ENCODE measurements around the gene DCBLD2. TPM values are rescaled to one million over a fixed set of nuclear protein-coding genes. Genes with fewer than 3 reads are reported as not detected.

Gene DCBLD2
- total RNA-seq, 1 donor from 2014 or later, result 553 TPM

- no peak for TF ChIP-seq CTCF (IDR thresholded peaks at IDR 0.05; ENCODE audit: insufficient read depth, low read length, poor library complexity, severe bottlenecking)
- DNase-seq (ENCODE audit: low read depth), result no peak
- Histone ChIP-seq H3K36me3 (ENCODE audit: control insufficient read depth, insufficient read depth, low read length) (no peaks in the 10 kb centered on the region), H3K4me3 (ENCODE audit: low read depth, low read length) (no peak overlapping the region), H3K27me3 (ENCODE audit: control insufficient read depth, insufficient read depth, low read length) (no peaks in the 10 kb centered on the region)
Measured at GRCh38 chr3:98778383-98778782, 123.1 kb downstream of the DCBLD2 start.

DNA sequence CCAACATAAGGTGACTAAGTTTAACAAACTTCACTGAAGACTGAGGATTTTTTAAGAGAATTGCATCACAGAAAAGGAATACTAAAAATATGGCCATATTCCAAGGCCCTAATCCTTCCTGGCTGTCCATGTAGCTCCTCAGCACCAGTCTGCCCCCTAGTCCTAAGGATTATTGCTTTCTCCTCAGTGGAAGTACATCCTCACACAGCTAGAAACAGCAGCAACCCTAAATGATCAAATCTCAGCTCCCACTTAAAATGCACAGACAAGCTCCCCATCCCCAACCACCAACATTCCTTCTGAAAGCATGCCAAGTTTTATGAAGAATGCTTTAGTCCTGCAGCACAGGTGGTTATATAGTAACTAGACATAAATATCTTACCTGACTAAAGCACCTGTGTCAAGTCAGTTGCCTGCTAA, 123.7 kb downstream of the DCBLD2 start:
- Histone ChIP-seq H3K27me3 (ENCODE audit: control insufficient read depth, insufficient read depth, low read length) (no peaks in the 10 kb centered on the region), H3K4me3 (ENCODE audit: low read depth, low read length) (no peak overlapping the region), H3K36me3 (ENCODE audit: control insufficient read depth, insufficient read depth, low read length) (no peaks in the 10 kb centered on the region)
- DNase-seq (ENCODE audit: low read depth), result no peak
- TF ChIP-seq CTCF (IDR thresholded peaks at IDR 0.05; ENCODE audit: insufficient read depth, low read length, poor library complexity, severe bottlenecking), result no peak

GRCh38 chr3:98777286-98777685, 124.2 kb downstream of the DCBLD2 start:
- H3K27me3 ChIP-seq (ENCODE audit: control insufficient read depth, insufficient read depth, low read length), result no peaks in the 10 kb centered on the region
- no peak for TF ChIP-seq CTCF (IDR thresholded peaks at IDR 0.05; ENCODE audit: insufficient read depth, low read length, poor library complexity, severe bottlenecking)
- no peak for DNase-seq (ENCODE audit: low read depth)
- no peaks in the 10 kb centered on the region for H3K36me3 ChIP-seq (ENCODE audit: control insufficient read depth, insufficient read depth, low read length)
- H3K4me3 ChIP-seq (ENCODE audit: low read depth, low read length), result no peak overlapping the region

GRCh38 chr3:98776140-98776493, 125.4 kb downstream of the DCBLD2 start:
- Histone ChIP-seq H3K4me3 (ENCODE audit: low read depth, low read length) (no peak overlapping the region), H3K36me3 (ENCODE audit: control insufficient read depth, insufficient read depth, low read length) (no peaks in the 10 kb centered on the region), H3K27me3 (ENCODE audit: control insufficient read depth, insufficient read depth, low read length) (no peaks in the 10 kb centered on the region)
- no peak for TF ChIP-seq CTCF (IDR thresholded peaks at IDR 0.05; ENCODE audit: insufficient read depth, low read length, poor library complexity, severe bottlenecking)
- no peak for DNase-seq (ENCODE audit: low read depth)

DNA sequence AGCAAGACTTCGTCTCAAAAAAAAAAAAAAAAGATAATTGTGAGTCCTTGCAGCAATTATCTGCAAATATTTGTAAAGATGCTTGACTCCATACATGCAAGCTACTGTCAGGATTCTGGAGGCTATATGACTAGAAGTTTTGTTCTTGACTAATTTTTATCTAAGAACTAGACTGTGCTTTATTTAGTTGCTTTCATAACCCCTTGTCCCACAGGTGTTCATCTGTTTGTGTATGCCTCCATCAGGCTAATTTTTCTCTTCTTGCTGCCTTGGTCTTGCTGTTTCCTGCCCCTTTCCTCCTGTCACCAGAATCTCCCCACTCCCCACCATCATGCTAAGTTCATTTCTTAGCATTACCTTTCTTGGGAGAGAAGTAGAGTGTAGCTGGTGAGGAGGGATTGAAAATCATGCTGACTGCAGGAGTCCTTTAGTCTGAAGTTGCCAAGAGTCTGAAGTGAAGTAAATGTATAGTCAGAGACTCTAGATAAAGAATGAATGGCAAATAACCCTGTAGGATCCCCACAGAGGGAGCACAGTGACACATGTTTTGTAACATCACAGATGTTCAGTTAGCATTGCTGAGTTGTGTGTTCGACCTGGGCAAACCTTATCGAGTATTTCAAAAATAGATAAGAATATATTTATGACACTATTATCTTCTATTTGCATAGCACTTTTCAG, 125.9 kb downstream of the DCBLD2 start:
- Histone ChIP-seq H3K36me3 (ENCODE audit: control insufficient read depth, insufficient read depth, low read length) (no peaks in the 10 kb centered on the region), H3K27me3 (ENCODE audit: control insufficient read depth, insufficient read depth, low read length) (no peaks in the 10 kb centered on the region), H3K4me3 (ENCODE audit: low read depth, low read length) (no peak overlapping the region)
- DNase-seq (ENCODE audit: low read depth), result no peak
- TF ChIP-seq CTCF (IDR thresholded peaks at IDR 0.05; ENCODE audit: insufficient read depth, low read length, poor library complexity, severe bottlenecking), result no peak

GRCh38 chr3:98772022-98772421, 129.5 kb downstream of the DCBLD2 start:
- Histone ChIP-seq H3K4me3 (ENCODE audit: low read depth, low read length) (no peak overlapping the region), H3K36me3 (ENCODE audit: control insufficient read depth, insufficient read depth, low read length) (no peaks in the 10 kb centered on the region), H3K27me3 (ENCODE audit: control insufficient read depth, insufficient read depth, low read length) (no peaks in the 10 kb centered on the region)
- no peak for TF ChIP-seq CTCF (IDR thresholded peaks at IDR 0.05; ENCODE audit: insufficient read depth, low read length, poor library complexity, severe bottlenecking)
- DNase-seq (ENCODE audit: low read depth), result no peak

All from kidney epithelial cell (primary cell).